Activated T-helper 1 cell treated with Interleukin-2 at 50 U/mL for 16 hours (primary cell): ENCODE results near the gene SMCHD1.

ENCODE experiments used
- DNase-seq: peaks from one replicate; pipeline ENCODE4 v3.0.0-alpha.2; 2020; ENCODE audit warnings: low read depth

The SMCHD1 gene

DNA sequence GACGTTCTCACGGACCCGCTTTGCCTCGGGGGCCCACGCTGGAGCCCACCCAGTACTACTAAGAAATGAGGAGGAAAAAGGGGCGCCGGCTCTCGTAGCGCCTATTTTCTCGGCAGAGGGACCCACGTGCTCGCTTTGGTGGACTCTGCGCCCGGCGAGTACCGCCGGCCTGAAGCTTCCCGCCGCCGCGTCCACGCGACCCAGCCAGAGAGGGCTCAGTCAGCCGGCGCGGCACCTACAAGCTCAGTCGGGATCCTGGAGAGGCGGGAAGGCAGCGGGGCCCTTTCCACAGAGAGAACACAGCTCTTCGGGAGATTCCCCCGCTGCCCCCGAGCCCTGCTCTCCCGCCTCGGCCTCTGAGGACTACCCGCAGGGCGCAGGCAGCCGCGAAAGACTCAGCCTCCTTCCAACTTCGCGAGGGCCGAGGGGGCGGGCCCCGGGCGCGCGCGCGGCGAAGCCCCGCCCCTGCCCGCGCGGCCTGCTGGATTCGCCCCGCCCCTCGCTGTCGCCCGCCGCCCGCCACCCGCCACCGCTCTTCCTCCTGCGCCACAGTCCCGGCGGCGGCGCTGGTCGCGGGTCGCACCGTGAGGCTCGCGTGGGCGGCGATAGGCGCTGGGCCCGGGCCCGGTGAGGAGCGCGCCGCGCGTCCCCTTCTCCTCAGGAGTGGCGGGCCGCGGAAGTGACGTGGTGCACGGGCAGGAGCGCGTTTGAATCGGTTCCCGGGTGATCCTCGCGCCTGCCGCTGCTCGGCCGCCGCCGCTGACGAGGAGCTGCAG is at the start of gene SMCHD1:
TSS of gene SMCHD1 (plus strand) at position 549 of the 776 bp plus-strand sequence. CDS start 350 bp downstream, outside the sequence.
- DNase-seq, result peak; percentile 86

- DNase-seq, result no peak
Observed at GRCh38 chr18:2606335-2606734, 49.2 kb upstream of the SMCHD1 start.

DNA sequence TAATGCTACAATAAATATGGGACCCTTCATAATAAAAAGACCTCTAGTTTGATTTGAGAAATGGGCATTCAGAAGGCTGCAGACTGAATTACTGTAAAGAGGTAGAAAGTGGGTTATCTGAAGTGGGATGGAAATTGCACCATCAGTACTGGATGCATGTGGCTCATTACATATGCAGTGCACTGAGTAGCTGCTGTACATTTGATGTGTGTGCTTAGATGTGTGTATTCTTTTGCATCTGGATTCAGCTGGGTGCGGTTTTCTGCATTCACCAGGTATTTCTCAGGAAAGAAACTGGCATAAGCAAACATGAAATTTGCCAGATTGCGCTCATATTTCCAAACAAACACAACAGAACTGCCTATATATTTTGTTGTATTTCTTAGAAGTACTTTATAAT is 45.9 kb upstream of the SMCHD1 start:
- DNase-seq, result no peak

GRCh38 chr18:2610549-2610948 is 45.0 kb upstream of the SMCHD1 start:
- no peak for DNase-seq

DNA sequence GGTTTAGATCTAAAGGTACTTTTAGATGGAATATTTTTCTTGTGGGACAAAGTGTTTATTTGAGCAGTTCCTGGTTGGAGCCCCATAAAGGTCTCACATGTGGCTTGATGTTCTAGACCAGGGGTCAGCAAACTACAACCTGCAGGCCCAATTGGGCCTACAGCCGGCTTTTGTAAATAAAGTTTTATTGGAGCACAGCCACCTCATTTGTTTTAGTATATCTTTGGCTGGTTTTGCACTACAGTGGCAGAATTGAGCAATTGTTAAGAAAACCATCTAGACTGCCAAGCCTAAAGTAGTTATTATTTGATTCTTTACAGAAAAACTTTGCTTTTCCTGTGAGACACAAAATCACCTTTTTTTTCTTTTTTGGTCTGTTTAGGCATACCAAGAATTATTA is 42.5 kb upstream of the SMCHD1 start:
- no peak for DNase-seq

GRCh38 chr18:2617401-2617998 is 38.0 kb upstream of the SMCHD1 start:
- DNase-seq, result no peak

DNA sequence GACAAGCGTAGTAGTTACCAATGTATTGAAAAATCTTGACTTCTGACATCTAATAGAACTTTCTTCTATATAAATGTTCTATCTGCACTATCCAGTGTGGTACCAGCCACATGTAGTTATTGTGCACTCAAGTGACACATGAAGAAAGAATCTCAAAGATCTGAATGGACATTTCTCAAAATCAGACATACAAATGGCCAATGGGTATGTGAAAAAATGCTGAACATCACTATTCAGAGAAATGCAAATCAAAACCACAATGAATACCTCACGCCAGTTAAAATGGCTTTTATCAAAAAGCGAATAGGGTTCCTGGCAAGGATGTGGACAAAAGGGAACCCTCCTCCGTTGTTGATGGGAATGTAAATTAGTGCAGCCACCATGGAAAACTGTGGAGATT is 37.5 kb upstream of the SMCHD1 start:
- no peak for DNase-seq

DNA sequence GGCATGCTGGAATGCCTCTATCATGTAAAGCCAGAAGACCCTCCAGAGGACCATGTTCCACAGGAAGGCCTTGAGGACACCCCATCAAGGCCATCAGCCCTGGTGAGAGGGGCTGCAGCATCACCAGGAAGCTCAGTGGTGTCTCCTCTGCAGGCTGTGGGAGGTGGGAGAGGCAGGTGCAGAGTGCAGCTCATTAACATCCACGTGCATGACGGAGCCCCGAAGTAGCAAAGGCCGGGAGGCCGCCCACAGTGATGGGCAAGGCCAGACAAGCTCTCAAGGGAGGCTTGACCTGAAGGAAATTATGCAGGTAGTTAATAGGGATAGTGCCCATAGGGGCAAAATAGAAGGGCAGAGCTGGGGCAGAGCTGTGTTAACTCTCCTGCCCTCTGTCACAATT is 30.3 kb upstream of the SMCHD1 start:
- no peak for DNase-seq

DNA sequence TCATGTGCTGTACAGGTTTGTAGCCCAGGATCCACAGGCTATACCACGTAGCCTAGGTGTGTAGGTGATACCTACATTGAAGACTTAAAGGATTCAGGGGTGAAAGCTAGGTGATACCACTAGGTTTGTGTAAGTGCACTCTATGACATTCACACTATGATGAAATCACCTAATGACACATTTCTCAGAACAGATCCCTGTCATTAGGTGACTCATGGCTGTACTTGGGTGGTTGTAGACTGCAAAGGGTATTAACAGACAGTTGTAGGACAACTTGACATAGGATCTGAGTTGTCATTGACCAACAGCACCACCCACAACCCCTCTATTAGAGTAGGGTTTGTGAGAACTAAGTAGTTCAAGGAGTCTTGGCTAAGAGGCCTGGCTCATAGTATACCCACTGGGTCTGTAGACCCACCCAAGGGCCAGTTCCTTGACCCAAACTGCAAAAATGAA is 27.7 kb upstream of the SMCHD1 start:
- no peak for DNase-seq

DNA sequence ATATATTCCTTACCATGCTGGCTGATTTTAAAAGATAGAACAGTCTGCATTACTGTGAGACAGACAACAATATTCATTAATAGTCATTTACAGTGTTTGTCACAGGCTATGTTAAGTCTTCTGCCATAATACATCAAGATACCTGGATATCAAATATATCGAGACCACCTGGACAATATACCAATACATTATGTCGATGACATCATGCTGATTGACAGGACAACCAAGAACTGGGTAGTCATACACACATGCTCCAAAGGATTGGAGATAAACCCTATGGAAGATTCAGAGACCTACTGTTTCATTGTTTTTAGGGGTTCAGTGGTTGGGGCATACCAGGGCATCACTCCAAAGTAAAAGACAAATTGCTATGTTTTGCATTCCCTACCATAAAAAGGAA is 26.5 kb upstream of the SMCHD1 start:
- DNase-seq, result no peak

DNA sequence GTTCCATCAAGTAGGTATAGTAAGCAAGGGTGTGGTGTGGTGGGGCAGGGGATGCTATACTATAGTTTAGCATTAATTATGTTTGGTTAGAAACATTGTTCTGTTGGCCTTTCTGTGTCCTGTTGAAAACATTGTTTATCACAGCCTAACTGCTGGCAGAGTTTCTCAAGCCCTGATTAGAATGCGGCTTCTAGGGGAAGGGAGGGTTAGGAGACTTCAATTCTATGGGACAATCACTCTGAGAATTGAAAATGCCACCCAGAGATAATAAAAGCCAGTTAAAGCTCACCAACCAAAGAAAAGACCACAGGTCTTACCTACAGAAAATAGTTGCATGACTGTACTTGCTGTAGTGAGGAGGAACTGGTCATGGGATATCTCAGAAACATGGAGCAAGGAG is 19.9 kb upstream of the SMCHD1 start:
- DNase-seq, result no peak

GRCh38 chr18:2636126-2636631 is 19.3 kb upstream of the SMCHD1 start:
- DNase-seq, result no peak

- DNase-seq, result no peak
Observed at GRCh38 chr18:2641638-2642037, 13.9 kb upstream of the SMCHD1 start.

DNA sequence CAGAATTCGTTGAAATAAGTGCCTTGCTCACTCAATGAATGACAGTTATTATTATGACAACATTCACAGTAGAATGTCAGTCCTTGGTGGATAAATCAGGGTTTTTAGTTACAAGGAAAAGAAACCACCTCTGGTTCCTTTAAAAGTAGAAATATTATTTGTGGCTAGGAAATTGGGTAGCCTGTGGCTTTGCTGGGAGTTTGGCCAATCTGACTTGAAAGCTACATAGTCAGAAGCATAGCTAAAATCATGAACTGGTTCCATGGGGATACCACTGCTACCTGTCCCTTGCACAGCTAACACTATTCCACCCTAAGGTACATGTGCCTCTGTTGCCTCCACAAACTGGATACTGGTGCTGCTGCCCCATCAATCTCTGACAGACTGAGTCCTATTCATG is 12.8 kb upstream of the SMCHD1 start:
- DNase-seq, result no peak

DNA sequence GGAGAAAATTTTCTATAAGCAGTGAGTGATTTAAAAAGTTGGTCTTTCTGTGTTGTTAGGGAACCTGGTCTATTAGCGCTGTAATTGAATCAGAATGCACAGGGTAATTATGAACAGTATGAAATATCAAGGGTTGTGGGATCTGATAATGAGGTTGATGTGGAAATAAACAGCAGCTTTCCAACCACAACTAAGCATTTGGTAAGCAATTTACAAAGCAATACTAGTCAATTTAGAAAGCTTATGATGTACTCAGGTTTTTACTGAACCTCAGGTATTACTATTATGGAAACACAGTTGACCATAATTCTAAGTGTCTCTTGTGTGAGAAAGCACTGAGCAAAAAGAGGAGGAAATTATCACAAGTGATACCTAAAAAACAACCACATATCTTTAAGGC is 11.0 kb upstream of the SMCHD1 start:
- no peak for DNase-seq

DNA sequence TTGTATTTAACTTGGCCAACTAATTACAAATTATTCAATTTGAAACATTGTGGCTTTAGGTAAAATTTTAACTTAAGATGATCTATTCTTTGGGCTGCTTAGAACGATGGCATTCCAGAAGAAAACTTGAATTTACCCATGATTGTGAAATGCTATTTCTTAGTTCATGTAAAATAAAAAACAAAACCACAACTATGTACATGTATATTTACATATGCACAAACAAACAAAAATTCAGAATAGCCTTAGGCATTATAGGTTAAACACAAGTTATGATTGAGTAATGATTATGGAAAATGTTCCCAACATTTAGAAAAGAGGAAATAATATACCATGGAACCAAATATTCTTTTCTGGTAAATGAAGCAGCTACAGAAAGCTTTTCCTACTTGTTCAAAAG is 3.5 kb upstream of the SMCHD1 start:
- DNase-seq, result no peak

- DNase-seq, result no peak
Observed at GRCh38 chr18:2653467-2653866, 2.1 kb upstream of the SMCHD1 start.

DNA sequence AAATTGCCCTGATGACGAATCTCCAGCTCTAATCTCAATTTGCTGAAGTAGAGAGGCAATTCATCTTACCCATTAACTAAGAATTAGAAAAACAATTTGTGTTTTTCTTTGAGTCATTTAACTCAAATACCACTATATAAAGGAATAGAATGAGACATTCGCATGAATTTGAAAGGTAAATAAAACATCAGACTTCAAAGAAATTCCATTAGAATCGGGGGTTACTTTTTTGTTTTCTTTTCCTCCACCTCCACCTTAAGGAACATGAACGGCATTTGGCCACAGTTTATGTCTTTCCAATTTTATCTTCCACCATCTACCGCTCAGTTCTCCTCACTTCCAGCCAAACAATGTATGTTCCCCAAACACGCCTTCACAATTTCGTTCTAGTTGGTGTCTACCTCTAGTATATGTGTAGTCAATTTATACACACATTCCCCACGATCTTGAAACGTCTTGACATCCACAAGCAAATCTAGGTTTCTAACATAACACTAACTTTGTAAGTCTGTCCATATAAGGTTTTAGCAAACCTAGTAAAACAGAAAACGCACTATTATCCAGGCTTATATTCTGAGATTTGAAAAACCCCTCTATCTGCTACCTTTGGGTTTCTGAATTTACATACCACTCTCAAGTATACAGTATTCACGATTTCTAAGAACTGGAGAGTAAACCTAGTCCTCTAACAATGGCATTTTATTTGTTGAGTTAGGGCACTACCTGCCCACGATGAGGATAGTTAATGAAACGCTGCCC is 1.2 kb upstream of the SMCHD1 start:
- DNase-seq, result no peak

GRCh38 chr18:2654928-2655177 is 673 bp upstream of the SMCHD1 start:
- DNase-seq, result peak; percentile 64

DNA sequence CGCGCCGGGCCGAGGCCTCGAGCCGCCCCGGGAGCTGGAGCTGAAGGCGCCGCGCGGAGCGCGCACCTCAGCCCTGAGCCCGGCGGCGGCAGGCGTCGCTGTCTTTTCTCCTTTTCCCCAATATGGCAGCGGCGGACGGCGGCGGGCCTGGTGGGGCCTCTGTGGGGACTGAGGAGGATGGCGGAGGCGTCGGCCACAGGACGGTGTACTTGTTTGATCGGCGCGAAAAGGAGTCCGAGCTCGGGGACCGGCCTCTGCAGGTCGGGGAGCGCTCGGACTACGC is 369 bp downstream of the SMCHD1 start:
- no peak for DNase-seq

GRCh38 chr18:2656237-2656980 is 883 bp downstream of the SMCHD1 start:
- DNase-seq, result peak; percentile 17

DNA sequence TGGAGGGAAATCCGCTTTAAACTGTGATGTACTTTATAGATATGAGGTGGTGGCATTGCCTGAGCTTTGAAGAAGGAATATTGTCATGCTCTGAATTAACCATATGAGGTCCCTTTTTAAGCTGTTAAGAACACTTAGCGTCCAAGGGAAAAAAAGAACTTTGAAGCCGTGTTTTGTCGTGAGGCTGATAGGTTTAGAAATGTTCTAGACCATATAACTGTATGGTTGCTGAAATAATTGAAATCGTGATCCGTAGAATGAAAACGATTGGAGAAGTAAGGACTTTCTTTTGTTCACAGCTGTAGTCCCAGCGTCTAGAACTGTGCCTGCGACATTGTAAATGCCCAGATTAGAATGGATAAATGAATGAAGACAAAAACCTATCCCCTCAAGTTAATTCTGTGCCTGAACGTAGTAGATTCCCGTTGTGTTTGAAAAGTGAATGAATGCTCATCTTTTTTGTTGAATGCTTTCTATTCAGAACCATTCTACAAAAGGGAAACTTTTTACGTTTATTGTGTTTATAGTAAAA is 1.5 kb downstream of the SMCHD1 start:
- no peak for DNase-seq
